GM19438 (cell line): ENCODE results near the gene LASP1NB.
"Not testable (repeated sequence)": the region's sequence is repeated elsewhere in the genome, so short reads cannot be mapped to it uniquely, and the experiment has no call there.

Experiments used
- ATAC-seq: cut with Tn5 transposase; IDR thresholded peaks from one replicate; pipeline ENCODE4 v1.9.1; 2021; ENCODE audit warnings: low read depth; ENCODE audit not compliant: unreplicated experiment

LASP1NB gene

DNA sequence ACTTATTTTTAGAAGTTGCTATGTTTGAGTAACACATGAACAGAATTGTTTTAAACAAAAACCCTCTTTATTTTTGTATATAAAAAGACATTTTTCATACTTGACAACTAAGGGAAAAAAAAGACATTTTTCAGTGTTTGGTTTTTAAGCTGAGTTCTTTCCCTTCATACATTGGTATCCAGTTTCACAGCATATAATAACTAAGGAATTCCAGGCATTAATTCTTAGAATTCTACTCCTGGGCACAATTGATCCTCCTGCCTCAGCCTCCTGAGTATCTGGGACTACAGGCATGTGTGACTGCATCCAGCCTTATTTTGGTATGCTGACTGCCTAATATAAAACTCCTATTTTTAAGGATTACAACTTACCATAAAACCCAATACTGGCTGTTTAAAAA is 33.3 kb downstream of the LASP1NB start:
- no peak for ATAC-seq

DNA sequence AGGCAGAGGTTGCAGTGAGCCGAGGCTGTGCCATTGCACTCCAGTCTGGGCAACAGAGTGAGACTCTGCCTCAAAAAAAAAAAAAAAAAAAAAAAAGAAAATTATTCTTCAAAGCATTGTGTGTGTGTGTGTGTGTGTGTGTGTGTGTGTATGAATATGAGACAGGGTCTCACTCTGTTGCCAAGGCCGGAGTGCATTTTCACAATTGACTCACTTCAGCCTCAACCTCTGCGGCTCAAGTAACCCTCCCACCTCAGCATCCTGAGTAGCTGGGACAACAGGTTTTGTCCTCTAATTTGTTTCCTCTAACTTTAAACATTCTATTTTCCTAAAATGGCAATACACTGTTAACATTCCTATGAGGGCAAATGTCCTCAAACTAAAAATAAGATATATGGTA is 34.1 kb downstream of the LASP1NB start:
- ATAC-seq, result no peak

DNA sequence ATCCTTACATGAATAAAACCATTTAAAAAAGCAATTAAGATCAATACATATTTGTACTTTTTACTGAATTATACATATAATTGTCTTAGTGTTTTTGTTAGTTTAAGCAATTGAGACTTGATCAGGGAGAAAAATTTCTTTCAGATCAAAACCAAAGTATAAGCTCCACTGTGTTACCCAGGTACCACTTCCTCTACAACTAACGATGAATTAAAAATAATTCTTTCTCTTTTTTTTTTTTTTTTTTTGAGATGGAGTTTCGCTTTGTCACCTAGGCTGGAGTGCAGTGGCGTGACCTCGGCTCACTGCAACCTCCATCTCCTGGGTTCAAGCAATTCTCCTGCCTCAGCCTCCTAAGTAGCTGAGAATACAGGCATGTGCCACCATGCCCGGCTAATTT is 35.0 kb downstream of the LASP1NB start:
- no peak for ATAC-seq

DNA sequence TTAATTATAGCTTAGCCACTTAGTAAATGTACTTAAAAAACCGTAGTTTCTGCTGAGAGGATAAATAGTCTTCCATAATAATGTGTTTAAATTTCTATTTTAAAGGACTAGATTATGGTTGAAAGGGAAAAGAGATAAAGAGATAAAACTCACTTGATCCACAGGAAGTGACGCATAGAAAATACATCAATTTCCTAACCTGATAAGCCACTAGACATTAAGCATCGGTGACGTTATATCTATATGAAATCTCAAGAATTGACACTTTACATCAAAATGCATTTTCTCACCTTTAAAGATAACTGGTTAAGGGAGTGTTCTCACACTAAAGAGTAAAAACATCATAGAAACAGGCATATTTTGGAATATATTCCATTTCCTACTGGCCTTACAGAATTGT is 36.0 kb downstream of the LASP1NB start:
- ATAC-seq, result no peak

DNA sequence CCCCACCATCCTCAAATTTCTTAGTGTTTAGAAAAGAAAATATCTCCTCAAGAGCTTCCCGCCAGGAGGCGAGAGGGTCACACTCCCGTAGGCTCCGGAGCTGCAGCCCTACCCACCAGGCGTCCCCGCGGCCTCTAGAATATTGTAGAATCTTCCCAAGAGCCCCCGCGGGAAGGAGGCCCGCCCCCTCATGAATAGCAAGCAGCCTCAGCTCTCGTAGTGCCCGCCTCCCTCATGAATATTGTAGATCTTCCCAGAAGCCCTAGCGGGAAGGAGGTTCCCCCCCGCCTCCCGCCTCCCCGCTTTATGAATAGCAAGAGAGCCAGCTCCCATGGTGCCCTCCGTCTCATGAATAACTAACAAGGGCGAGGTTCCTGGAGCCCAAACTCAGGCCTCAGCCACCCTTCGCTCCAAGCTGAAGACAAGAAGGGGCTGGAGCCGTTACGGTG is 41.9 kb downstream of the LASP1NB start, which contains the start of gene FBXO47:
TSS of gene FBXO47 (minus strand) at position 114 of the 449 bp plus-strand sequence. CDS start 4,378 bp downstream, outside the sequence.
- no peak for ATAC-seq

DNA sequence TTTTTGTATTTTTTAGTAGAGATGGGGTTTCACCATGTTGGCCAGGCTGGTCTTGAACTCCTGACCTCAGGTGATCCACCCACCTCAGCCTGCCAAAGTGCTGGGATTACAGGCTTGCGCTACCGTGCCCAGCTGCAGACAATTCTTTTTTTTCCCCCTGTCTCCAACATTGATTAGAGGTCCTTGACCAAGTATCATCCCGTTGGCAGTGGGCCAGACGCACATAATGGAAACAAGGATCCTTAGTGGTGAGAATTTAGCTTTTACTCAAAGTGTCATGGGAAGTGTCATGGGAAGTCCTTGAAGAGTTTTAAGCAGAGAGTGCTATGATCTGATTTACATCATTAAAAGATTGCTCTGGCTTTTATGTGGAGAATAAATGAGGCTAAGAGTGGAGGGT is 43.9 kb downstream of the LASP1NB start:
- ATAC-seq, result no peak

DNA sequence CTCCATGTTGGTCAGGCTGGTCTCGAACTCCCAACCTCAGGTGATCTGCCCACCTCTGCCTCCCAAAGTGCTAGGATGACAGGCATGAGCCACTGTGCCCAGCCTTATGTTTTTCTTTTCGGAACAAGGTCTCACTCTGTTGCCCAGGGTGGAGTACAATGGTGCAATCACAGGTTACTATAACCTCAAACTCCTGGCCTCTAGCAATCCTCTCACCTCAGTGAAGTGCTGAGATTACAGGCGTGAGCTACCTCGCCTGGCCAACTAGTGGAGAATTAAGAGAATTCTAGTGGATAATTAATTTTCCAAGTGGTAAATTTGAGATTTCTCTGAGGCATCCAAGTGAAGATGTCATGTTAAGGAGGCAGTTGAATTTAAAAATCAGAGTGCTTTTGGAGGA is 44.7 kb downstream of the LASP1NB start:
- no peak for ATAC-seq

DNA sequence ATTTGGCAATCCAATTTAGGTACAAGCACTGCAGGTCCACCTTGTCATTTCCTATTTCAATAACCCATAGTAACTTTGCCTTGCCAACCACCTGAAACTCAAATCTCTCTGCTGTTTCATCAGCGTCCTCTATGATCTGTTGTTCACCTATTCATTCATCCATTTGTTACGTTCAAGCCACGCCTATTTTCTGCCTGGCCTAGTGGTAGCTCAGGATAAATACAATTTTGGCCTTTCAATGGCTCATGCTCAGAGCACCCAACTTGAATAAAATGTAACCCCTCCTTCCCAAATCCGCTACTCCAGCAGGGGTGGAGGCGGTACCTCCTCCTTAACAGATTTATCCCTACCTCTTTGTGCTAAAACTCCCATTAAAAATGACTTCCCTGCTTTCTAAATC is 45.4 kb downstream of the LASP1NB start:
- no peak for ATAC-seq

DNA sequence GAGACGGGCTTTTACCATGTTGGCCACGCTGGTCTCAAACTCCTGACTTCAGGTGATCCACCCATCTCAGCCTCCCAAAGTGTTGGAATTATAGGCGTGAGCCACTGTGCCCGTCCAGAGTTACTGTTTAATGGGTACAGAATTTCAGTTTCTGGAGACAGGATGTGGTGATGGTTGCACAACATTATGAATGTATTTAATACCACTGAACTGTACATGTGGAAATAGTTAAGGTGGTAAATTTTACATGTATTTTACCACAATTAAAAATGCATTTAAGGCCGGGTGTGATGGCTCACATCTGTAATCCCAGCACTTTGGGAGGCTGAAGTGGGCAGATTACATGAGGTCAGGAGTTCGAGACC is 50.8 kb downstream of the LASP1NB start:
- ATAC-seq, result not testable (repeated sequence)

DNA sequence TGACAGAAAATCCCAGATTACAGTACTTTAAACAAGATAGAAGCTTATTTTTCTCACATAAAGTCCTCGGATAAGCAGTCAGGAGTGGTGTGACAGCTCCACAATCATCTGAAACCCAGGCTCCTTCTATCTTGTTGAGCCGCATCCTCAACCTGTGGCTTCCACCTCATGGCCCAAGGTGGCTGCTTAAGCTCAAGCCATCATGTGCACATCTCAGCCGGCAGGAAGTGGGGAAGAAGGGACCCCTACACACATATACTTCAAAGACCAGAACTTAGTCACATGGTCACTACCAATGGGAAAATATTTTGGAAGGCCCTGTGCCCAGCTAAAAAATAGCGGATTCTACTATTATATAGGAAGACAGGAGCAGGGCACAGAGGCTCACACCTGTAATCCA is 52.8 kb downstream of the LASP1NB start:
- ATAC-seq, result no peak
